GM19099 (cell line): ENCODE results near the gene ST6GAL2.

ENCODE experiments used
- POLR2A ChIP-seq: IDR thresholded peaks from 3 replicates; pipeline ENCODE4 v1.6.1; 2011; ENCODE audit warnings: low read depth; ENCODE audit not compliant: insufficient read length; ENCODE audit errors: extremely low read depth

ST6GAL2 gene

GRCh38 chr2:106845716-106846115, 40.3 kb downstream of the ST6GAL2 start:
- no peak for TF ChIP-seq POLR2A

GRCh38 chr2:106843910-106844250, 42.1 kb downstream of the ST6GAL2 start:
- TF ChIP-seq POLR2A, result no peak

- TF ChIP-seq POLR2A, result no peak
These were observed 42.7 kb downstream of the ST6GAL2 start for GRCh38 chr2:106843001-106843909.

GRCh38 chr2:106841886-106842645, 43.9 kb downstream of the ST6GAL2 start:
- TF ChIP-seq POLR2A, result no peak

GRCh38 chr2:106840818-106841217, 45.1 kb downstream of the ST6GAL2 start:
- TF ChIP-seq POLR2A, result no peak

- TF ChIP-seq POLR2A, result no peak
These were observed 45.9 kb downstream of the ST6GAL2 start for GRCh38 chr2:106839849-106840595.

GRCh38 chr2:106833256-106833655, 52.7 kb downstream of the ST6GAL2 start:
- TF ChIP-seq POLR2A, result no peak

GRCh38 chr2:106831816-106832569, 54.0 kb downstream of the ST6GAL2 start:
- no peak for TF ChIP-seq POLR2A

GRCh38 chr2:106831241-106831640, 54.7 kb downstream of the ST6GAL2 start:
- TF ChIP-seq POLR2A, result no peak

GRCh38 chr2:106830191-106830590, 55.8 kb downstream of the ST6GAL2 start:
- TF ChIP-seq POLR2A, result no peak

GRCh38 chr2:106828119-106828518, 57.8 kb downstream of the ST6GAL2 start:
- no peak for TF ChIP-seq POLR2A

- no peak for TF ChIP-seq POLR2A
These were observed 58.8 kb downstream of the ST6GAL2 start for GRCh38 chr2:106827158-106827557.

GRCh38 chr2:106825161-106825560, 60.8 kb downstream of the ST6GAL2 start:
- TF ChIP-seq POLR2A, result no peak

GRCh38 chr2:106816974-106817373, 69.0 kb downstream of the ST6GAL2 start:
- TF ChIP-seq POLR2A, result no peak

- TF ChIP-seq POLR2A, result no peak
These were observed 73.1 kb downstream of the ST6GAL2 start for GRCh38 chr2:106812841-106813240.
